GM10248 (cell line): ENCODE data around the gene NCLN.
"Not testable (repeated sequence)": the region's sequence is repeated elsewhere in the genome, so short reads cannot be mapped to it uniquely, and the experiment has no call there.

Source experiments
- CTCF ChIA-PET: fragments of 300-600 bp; sonication (Branson Sonifier 250); formaldehyde crosslinking; extraction: SDS; loops from one replicate; lab custom pipeline; 2021; ENCODE audit warnings: antibody characterized with exemption; lab: Yijun Ruan, JAX
- POLR2A ChIA-PET: fragments of 350-650 bp; sonication (Branson Sonifier 250); formaldehyde crosslinking; extraction: SDS; loops from one replicate; lab custom pipeline; 2020; ENCODE audit warnings: antibody characterized with exemption; lab: Yijun Ruan, JAX
- DNase-seq: peaks from one replicate; pipeline ENCODE4 v3.0.0; 2012; ENCODE audit errors: extremely low spot score
- TF ChIP-seq, protein P1 (sequence below): IDR thresholded peaks from 2 replicates; pipeline ENCODE4 v1.5.1; 2012; ENCODE audit warnings: mild to moderate bottlenecking, low read depth; ENCODE audit errors: extremely low read depth, missing control alignments, control extremely low read depth

The NCLN gene

DNA sequence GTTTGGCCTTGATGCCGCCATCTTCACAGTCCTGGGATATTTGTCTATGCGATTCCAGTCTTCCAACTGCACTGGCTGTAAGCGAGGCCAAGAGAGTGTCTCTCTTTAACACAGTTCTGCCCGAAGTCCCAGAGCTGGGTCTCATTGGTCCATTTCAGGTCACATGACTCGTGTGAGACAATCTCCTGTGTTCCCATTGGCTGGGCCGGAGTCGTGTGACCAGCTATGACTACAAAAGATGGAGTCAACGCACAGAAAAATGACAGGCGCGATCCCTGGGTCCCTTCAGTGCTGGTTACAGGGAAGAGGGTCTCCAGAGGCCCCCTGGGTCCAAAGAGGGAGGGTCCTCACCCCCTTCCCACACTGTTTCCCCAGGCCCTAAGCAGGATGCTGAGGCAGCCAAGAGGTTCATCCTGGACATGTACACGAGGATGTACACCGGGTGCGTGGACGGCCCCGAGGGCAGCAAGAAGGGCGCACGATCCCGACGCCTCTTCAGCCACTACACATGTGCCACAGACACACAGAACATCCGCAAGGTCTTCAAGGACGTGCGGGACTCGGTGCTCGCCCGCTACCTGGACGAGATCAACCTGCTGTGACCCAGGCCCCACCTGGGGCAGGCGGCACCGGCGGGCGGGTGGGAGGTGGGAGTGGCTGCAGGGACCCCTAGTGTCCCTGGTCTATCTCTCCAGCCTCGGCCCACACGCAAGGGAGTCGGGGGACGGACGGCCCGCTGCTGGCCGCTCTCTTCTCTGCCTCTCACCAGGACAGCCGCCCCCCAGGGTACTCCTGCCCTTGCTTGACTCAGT, 23.1 kb upstream of the NCLN start:
- ChIA-PET POLR2A (no interaction called here), CTCF (interaction anchor here (0.6 to 3.6 kb wide), 19 partner anchors 9 to 275 kb away, joined by 3 to 16 read pairs (median 6); no protein-coding TSS in a partner anchor)
- TF ChIP-seq, protein P1, sequence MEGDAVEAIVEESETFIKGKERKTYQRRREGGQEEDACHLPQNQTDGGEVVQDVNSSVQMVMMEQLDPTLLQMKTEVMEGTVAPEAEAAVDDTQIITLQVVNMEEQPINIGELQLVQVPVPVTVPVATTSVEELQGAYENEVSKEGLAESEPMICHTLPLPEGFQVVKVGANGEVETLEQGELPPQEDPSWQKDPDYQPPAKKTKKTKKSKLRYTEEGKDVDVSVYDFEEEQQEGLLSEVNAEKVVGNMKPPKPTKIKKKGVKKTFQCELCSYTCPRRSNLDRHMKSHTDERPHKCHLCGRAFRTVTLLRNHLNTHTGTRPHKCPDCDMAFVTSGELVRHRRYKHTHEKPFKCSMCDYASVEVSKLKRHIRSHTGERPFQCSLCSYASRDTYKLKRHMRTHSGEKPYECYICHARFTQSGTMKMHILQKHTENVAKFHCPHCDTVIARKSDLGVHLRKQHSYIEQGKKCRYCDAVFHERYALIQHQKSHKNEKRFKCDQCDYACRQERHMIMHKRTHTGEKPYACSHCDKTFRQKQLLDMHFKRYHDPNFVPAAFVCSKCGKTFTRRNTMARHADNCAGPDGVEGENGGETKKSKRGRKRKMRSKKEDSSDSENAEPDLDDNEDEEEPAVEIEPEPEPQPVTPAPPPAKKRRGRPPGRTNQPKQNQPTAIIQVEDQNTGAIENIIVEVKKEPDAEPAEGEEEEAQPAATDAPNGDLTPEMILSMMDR, result no peak
- no peak for DNase-seq

DNA sequence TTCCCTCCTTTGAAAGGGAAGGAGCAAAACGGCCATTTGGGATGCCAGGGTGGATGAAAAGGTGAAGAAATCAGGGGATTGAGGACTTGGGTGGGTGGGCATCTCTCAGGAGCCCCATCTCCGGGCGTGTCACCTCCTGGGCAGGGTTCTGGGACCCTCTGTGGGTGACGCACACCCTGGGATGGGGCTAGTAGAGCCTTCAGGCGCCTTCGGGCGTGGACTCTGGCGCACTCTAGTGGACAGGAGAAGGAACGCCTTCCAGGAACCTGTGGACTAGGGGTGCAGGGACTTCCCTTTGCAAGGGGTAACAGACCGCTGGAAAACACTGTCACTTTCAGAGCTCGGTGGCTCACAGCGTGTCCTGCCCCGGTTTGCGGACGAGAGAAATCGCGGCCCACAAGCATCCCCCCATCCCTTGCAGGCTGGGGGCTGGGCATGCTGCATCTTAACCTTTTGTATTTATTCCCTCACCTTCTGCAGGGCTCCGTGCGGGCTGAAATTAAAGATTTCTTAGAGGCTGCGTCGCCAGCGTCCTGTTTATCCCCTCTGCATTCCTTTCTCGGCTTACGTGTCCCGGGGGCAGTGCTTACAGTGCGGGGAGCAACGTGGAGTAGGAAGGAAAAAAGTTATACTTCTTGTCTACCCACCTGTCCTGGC, 22.4 kb upstream of the NCLN start:
- TF ChIP-seq, protein P1, result peak; percentile 93
- ChIA-PET POLR2A (no interaction called here), CTCF (interaction anchor here (0.7 to 2.3 kb wide), 17 partner anchors 11 to 276 kb away, joined by 3 to 8 read pairs (median 4); no protein-coding TSS in a partner anchor)
- peak; percentile 90 for DNase-seq

DNA sequence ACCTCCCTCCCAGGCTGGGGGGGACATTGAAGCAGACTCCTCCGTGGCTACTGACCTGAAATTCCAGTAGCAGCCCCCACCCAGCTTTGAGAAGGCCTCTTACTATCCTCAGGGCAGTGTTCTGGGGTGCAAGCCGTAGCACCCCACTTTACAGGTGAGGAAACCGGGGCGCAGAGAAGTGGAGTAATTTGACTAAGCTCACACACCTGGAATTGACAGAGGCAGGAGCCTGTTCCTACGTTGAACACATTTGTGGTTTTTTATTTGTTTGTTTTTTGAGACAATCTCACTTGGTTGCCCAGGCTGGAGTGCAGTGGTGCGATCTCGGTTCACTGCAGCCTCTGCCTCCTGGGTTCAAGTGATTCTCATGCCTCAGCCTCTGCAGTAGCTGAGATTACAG, 21.8 kb upstream of the NCLN start:
- TF ChIP-seq, protein P1, result no peak
- POLR2A ChIA-PET, result no interaction called here

DNA sequence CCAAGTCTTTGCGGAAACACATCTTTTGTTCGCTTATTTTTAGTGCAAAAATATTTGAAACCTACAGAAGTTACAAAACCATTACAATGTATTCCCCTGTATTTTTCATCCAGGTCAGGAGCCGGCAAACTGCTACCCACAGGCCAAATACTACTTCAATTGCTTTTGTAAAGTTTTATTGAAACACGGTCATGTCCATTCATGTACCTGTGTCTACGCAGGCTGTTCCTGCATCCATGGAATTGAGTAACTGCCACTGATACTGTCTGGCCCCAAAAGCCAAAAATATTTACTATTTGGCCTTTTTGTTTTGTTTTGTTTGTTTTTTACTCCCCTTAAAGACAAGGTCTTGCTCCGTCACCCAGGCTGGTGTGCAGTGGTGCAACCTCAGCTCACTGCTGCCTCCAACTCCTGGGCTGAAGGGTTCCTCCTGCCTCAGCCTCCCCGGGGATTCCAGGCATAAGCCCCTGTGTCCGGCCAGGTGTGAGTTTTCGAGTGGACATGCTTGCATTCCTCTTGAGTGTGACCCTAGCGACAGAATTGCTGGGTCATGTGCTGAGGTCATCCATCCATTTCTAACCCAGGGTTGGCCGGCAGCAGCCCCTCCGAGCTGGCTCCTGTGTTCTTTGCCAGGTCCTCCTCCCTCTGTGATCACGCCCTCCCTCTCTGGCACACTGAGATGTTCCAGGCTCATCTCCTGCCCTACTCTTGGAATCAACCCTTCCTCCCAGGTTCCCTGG, 18.0 kb upstream of the NCLN start:
- DNase-seq, result no peak
- TF ChIP-seq, protein P1, result no peak
- ChIA-PET POLR2A (interaction anchor here (0.7 kb wide), 1 partner anchor 121 kb away, joined by 3 read pairs; no protein-coding TSS in a partner anchor), CTCF (interaction anchor here (1.6 kb wide), 1 partner anchor 43 kb away, joined by 3 read pairs; no protein-coding TSS in a partner anchor)

More for the DNA sequence above, 21.8 kb upstream of the NCLN start:
- CTCF ChIA-PET, result interaction anchor here (0.7 to 2.3 kb wide), 17 partner anchors 12 to 276 kb away, joined by 3 to 8 read pairs (median 4); no protein-coding TSS in a partner anchor
- DNase-seq, result no peak

DNA sequence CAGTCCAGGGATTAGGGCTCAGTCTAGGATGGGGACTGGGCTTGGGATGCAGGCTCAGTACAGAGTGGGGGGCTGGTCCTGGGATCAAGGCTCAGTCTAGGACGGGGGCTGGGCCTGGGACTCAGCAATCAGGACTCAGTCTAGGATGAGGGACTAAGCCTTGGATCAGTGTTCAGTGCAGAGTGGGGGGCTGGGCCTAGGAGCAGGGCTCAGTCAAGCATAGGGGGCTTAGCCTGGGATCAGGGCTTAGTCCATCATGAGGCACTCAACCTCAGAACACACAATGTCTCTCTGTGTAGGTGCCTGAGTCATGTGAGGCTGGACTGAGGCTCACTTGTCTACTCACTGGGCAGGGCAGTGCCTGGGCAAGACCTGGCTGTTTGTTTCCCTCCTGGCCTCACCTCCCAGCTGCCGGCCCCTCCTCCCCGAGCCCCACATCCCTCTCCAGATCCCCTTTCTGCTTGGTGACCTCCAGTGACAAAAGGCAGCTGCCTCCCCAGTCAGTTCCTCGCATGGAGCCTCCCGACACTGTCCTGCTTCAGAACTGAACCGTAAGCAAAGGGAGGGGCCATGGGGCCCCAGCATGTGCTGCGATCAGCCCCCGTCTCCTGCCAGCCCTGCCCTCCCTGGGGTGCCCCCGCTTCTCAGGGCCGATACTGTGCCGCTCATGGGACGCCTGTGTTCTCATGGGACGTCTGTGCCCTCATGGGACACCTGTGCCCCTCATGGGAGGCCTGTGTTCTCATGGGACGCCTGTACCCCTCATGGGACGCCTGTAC, 13.6 kb upstream of the NCLN start:
- POLR2A ChIA-PET, result no interaction called here
- DNase-seq, result no peak
- CTCF ChIA-PET, result interaction anchor here (1.0 to 1.8 kb wide), 2 partner anchors 12 to 46 kb away, joined by 3 to 4 read pairs; no protein-coding TSS in a partner anchor
- TF ChIP-seq, protein P1, result no peak

DNA sequence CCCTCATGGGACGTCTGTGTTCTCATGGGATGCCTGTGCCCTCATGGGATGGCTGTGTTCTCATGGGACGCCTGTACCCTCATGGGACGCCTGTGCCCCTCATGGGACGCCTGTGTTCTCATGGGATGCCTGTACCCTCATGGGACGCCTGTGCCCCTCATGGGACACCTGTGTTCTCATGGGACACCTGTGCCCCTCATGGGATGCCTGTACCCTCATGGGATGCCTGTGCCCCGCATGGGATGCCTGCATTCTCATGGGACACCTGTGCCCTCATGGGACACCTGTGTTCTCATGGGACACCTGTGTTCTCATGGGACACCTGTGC, 13.1 kb upstream of the NCLN start:
- DNase-seq, CTCF ChIA-PET: not testable (repeated sequence)

More for the DNA sequence above, 13.1 kb upstream of the NCLN start:
- POLR2A ChIA-PET, result not testable (repeated sequence)
